Measurements from ENCODE around the gene ATE1.
A peak's percentile ranks its signal among the peaks of the same experiment; 100 is the strongest.

DNA sequence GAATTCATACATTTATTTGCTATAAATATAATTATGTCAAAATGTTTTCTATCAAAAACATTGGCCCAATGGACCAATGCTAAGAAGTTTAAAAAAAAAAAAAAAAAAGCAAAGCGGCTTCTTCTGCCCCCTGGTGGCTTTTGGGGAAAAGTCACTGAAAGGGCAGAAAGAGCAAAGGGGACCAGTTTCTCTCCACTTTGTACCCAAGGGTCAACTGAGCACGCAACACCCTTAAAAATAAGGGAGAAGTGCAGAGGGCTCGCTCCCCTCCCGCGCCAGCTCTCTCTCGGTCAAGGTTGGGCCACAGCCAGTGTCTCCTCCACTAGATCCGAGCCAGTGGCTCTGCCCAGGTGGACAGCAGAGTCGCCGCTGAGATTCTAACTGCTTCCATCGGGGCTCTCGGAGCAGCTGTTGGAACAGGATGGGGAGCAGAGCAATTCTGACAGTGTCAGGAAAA lies 193.2 kb downstream of the ATE1 start:
- TF ChIP-seq FOXA1 (IDR thresholded peaks at IDR 0.05) (no peak), BHLHE40 (IDR thresholded peaks at IDR 0.05; ENCODE audit: borderline replicate concordance) (no peak), SUZ12 (IDR thresholded peaks at IDR 0.05) (no peak), ELF4 (IDR thresholded peaks at IDR 0.05) (no peak), FOXK2 (IDR thresholded peaks at IDR 0.05) (no peak), LEF1 (IDR thresholded peaks at IDR 0.05; ENCODE audit: borderline replicate concordance) (no peak), L3MBTL2 (conservative IDR thresholded peaks at IDR 0.05) (no peak), SP1 (IDR thresholded peaks at IDR 0.05) (no peak), FOXM1 (IDR thresholded peaks at IDR 0.05; ENCODE audit: borderline replicate concordance) (no peak), HDGF (IDR thresholded peaks at IDR 0.05; ENCODE audit: borderline replicate concordance) (no peak), ZNF384 (IDR thresholded peaks at IDR 0.05) (peak; percentile 99), ARNT (IDR thresholded peaks at IDR 0.05) (no peak)
- TF ChIP-seq, protein P1, sequence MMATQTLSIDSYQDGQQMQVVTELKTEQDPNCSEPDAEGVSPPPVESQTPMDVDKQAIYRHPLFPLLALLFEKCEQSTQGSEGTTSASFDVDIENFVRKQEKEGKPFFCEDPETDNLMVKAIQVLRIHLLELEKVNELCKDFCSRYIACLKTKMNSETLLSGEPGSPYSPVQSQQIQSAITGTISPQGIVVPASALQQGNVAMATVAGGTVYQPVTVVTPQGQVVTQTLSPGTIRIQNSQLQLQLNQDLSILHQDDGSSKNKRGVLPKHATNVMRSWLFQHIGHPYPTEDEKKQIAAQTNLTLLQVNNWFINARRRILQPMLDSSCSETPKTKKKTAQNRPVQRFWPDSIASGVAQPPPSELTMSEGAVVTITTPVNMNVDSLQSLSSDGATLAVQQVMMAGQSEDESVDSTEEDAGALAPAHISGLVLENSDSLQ (IDR thresholded peaks at IDR 0.05): no peak

Measured in HEK293T (cell line).